ENCODE results near the gene MAS1. TPM values are rescaled to one million over a fixed set of nuclear protein-coding genes. Genes with fewer than 3 reads are reported as not detected.

The MAS1 gene
- total RNA-seq, 1 experiment from 2014 or later: not detected

GRCh38 chr6:159875194-159875593, 15.6 kb upstream of the MAS1 start:
- no peak for DNase-seq (ENCODE audit: unreplicated experiment)
- Mint-ChIP-seq H3K4me1 (ENCODE audit: insufficient read depth, unreplicated experiment) (no peaks in the 10 kb centered on the region), H3K36me3 (ENCODE audit: insufficient read depth, unreplicated experiment) (no peaks in the 10 kb centered on the region), H3K27ac (ENCODE audit: low read depth, unreplicated experiment) (no peak overlapping the region), H3K9me3 (ENCODE audit: unreplicated experiment) (no peaks in the 10 kb centered on the region), H3K4me3 (ENCODE audit: unreplicated experiment) (no peak overlapping the region), H3K27me3 (ENCODE audit: insufficient read depth, unreplicated experiment) (no peaks in the 10 kb centered on the region)
- CTCF ChIA-PET: interaction anchor here (0.9 kb wide), 1 partner anchor 580 kb away, joined by 3 read pairs; no protein-coding TSS in a partner anchor
- POLR2A ChIA-PET: no interaction called here
- BruUV-seq (replicated peaks): no TSS peak
- intact Hi-C loops (cut with micrococcal nuclease): no loop called here
- TF ChIP-seq CTCF (IDR thresholded peaks at IDR 0.05; ENCODE audit: unreplicated experiment): no peak

GRCh38 chr6:159876242-159876641, 14.5 kb upstream of the MAS1 start:
- no TSS peak for BruUV-seq (replicated peaks)
- POLR2A ChIA-PET: no interaction called here

GRCh38 chr6:159877256-159877808, 13.5 kb upstream of the MAS1 start:
- CTCF ChIA-PET: interaction anchor here (1.6 kb wide), 1 partner anchor 14 kb away, joined by 4 read pairs; no protein-coding TSS in a partner anchor
- Mint-ChIP-seq H3K36me3 (ENCODE audit: insufficient read depth, unreplicated experiment) (no peaks in the 10 kb centered on the region), H3K27me3 (ENCODE audit: insufficient read depth, unreplicated experiment) (no peaks in the 10 kb centered on the region), H3K4me3 (ENCODE audit: unreplicated experiment) (no peak overlapping the region), H3K4me1 (ENCODE audit: insufficient read depth, unreplicated experiment) (no peaks in the 10 kb centered on the region), H3K27ac (ENCODE audit: low read depth, unreplicated experiment) (no peak overlapping the region), H3K9me3 (ENCODE audit: unreplicated experiment) (no peaks in the 10 kb centered on the region)
- intact Hi-C loops (cut with micrococcal nuclease): no loop called here
- no TSS peak for BruUV-seq (replicated peaks)
- no peak for TF ChIP-seq CTCF (IDR thresholded peaks at IDR 0.05; ENCODE audit: unreplicated experiment)
- POLR2A ChIA-PET: no interaction called here
- DNase-seq (ENCODE audit: unreplicated experiment): no peak

More at GRCh38 chr6:159876242-159876641, 14.5 kb upstream of the MAS1 start:
- H3K9me3 Mint-ChIP-seq (ENCODE audit: unreplicated experiment): no peaks in the 10 kb centered on the region
- CTCF ChIA-PET: interaction anchor here (1.6 kb wide), 1 partner anchor 13 kb away, joined by 4 read pairs; no protein-coding TSS in a partner anchor
- H3K4me1 Mint-ChIP-seq (ENCODE audit: insufficient read depth, unreplicated experiment): no peaks in the 10 kb centered on the region
- H3K36me3 Mint-ChIP-seq (ENCODE audit: insufficient read depth, unreplicated experiment): no peaks in the 10 kb centered on the region
- TF ChIP-seq CTCF (IDR thresholded peaks at IDR 0.05; ENCODE audit: unreplicated experiment): no peak
- H3K27ac Mint-ChIP-seq (ENCODE audit: low read depth, unreplicated experiment): no peak overlapping the region
- intact Hi-C loops (cut with micrococcal nuclease): no loop called here
- DNase-seq (ENCODE audit: unreplicated experiment): no peak
- H3K27me3 Mint-ChIP-seq (ENCODE audit: insufficient read depth, unreplicated experiment): no peaks in the 10 kb centered on the region
- no peak overlapping the region for H3K4me3 Mint-ChIP-seq (ENCODE audit: unreplicated experiment)

- no peak for TF ChIP-seq CTCF (IDR thresholded peaks at IDR 0.05; ENCODE audit: unreplicated experiment)
- intact Hi-C loops (cut with micrococcal nuclease): no loop called here
- Mint-ChIP-seq H3K4me3 (ENCODE audit: unreplicated experiment) (no peak overlapping the region), H3K4me1 (ENCODE audit: insufficient read depth, unreplicated experiment) (no peaks in the 10 kb centered on the region), H3K36me3 (ENCODE audit: insufficient read depth, unreplicated experiment) (no peaks in the 10 kb centered on the region), H3K9me3 (ENCODE audit: unreplicated experiment) (no peaks in the 10 kb centered on the region), H3K27ac (ENCODE audit: low read depth, unreplicated experiment) (no peak overlapping the region), H3K27me3 (ENCODE audit: insufficient read depth, unreplicated experiment) (no peaks in the 10 kb centered on the region)
- BruUV-seq (replicated peaks): no TSS peak
- no peak for DNase-seq (ENCODE audit: unreplicated experiment)
- ChIA-PET POLR2A (no interaction called here), CTCF (no interaction called here)
Measured at GRCh38 chr6:159878341-159878740, 12.4 kb upstream of the MAS1 start.

All from MCF 10A (cell line).